ENCODE data around the gene PSTK. TPM values are rescaled to one million over a fixed set of nuclear protein-coding genes. Genes with fewer than 3 reads are reported as not detected.

The PSTK gene
- total RNA-seq, 1 experiment from 2014 or later: 4.4 TPM

DNA sequence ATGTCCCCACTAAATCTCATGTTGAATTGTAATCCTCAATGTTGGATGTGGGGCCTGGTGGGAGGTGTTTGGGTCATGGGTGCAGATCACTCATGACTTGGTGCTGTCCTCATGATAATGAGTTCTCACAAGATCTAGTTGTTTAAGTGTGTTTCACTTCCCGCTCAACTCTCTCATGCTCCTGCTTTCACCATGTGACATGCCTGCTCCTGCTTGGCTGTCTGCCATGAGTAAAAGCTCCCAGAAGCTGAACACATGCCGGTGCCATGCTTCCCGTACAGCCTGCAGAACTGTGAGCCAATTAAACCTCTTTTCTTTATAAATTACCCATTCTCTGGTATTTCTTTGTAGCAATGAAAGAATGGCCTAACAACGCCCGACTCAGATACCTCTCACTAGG is 6.2 kb upstream of the PSTK start:
- BruUV-seq (replicated peaks): no TSS peak
- no peak for DNase-seq (ENCODE audit: low read depth, low spot score)
- no peak for ATAC-seq
- intact Hi-C loops (cut with micrococcal nuclease): no loop called here
- H3K9me2 ChIP-seq (ENCODE audit: insufficient read depth): no peaks in the 10 kb centered on the region
- no peak overlapping the region for H3K4me2 ChIP-seq (ENCODE audit: low read length)
- H3K27me3 ChIP-seq (ENCODE audit: insufficient read depth, low read length): peaks cover 3% of the 10 kb centered on the region; the same call in 1 of the 2 replicates
- CTCF ChIA-PET: no interaction called here
- POLR2A ChIA-PET: no interaction called here
- H3K9ac ChIP-seq (ENCODE audit: low read length): no peak overlapping the region
- no peak overlapping the region for H2AFZ ChIP-seq (ENCODE audit: low read depth, low read length, poor library complexity, severe bottlenecking)
- RAD21 ChIA-PET (ENCODE audit: low non-redundant PET in 1 of 2, low total read pairs in 2 of 2, uncharacterized antibody in 2 of 2, unreplicated experiment in 2 of 2): no interaction called here
- no peak overlapping the region for H3K27ac ChIP-seq (ENCODE audit: low read depth, low read length)
- no peaks in the 10 kb centered on the region for H3K4me1 ChIP-seq (ENCODE audit: control insufficient read depth in 1 of 2, insufficient read depth in 2 of 2, low read length in 2 of 2)
- no peak for TF ChIP-seq SIN3A (IDR thresholded peaks at IDR 0.05; ENCODE audit: low read depth)
- no peak for TF ChIP-seq EZH2 (IDR thresholded peaks at IDR 0.05)
- no peak for TF ChIP-seq JUND (IDR thresholded peaks at IDR 0.05)
- TF ChIP-seq ELF1 (IDR thresholded peaks at IDR 0.05; ENCODE audit: borderline replicate concordance, low read depth): no peak
- no peak for TF ChIP-seq CBX3 (IDR thresholded peaks at IDR 0.05; ENCODE audit: low read depth)
- H3K4me3 ChIP-seq (replicated peaks in 1 of 2; ENCODE audit: low read depth in 1 of 2, low read length in 2 of 2): no peak overlapping the region
- H3K9me3 ChIP-seq (ENCODE audit: control insufficient read depth in 1 of 2, insufficient read depth in 1 of 2, low read depth in 1 of 2, low read length in 2 of 2): no peaks in the 10 kb centered on the region
- H4K20me1 ChIP-seq (ENCODE audit: insufficient read depth): no peaks in the 10 kb centered on the region
- H3K79me2 ChIP-seq (ENCODE audit: insufficient read depth, low read length): no peaks in the 10 kb centered on the region
- no peaks in the 10 kb centered on the region for H3K36me3 ChIP-seq (ENCODE audit: control insufficient read depth in 1 of 2, insufficient read depth in 2 of 2, low read length in 2 of 2)

DNA sequence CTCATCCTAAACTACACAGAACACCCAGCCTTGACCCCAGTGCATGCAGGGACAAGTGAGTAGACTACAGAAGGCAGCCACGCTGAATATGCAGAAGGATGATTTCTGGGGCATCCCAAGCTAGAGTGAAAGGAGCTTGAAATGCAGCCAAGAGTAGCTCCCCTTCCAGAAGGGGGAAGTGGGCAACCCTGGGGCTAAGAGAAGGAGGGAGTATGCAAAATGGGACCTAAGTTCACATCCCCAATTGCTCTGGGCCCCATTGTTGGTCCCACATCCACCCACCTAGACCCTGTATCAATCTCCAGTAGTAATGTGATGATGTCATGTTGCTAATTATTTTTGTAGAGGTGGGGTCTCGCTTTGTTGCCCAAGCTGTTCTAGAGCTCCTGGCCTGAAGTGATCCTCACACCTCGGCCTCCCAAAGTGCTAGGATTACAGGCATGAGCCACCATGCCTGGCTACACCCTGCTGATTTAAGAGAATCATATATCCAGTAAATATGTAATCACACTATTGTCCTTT is 5.6 kb upstream of the PSTK start:
- Histone ChIP-seq H2AFZ (ENCODE audit: low read depth, low read length, poor library complexity, severe bottlenecking) (no peak overlapping the region), H3K27ac (ENCODE audit: low read depth, low read length) (no peak overlapping the region), H3K27me3 (ENCODE audit: insufficient read depth, low read length) (peaks cover 3% of the 10 kb centered on the region; the same call in 1 of the 2 replicates), H4K20me1 (ENCODE audit: insufficient read depth) (no peaks in the 10 kb centered on the region), H3K4me3 (replicated peaks in 1 of 2; ENCODE audit: low read depth in 1 of 2, low read length in 2 of 2) (no peak overlapping the region), H3K9me3 (ENCODE audit: control insufficient read depth in 1 of 2, insufficient read depth in 1 of 2, low read depth in 1 of 2, low read length in 2 of 2) (no peaks in the 10 kb centered on the region), H3K36me3 (ENCODE audit: control insufficient read depth in 1 of 2, insufficient read depth in 2 of 2, low read length in 2 of 2) (no peaks in the 10 kb centered on the region), H3K9me2 (ENCODE audit: insufficient read depth) (no peaks in the 10 kb centered on the region), H3K4me2 (ENCODE audit: low read length) (no peak overlapping the region), H3K4me1 (ENCODE audit: control insufficient read depth in 1 of 2, insufficient read depth in 2 of 2, low read length in 2 of 2) (no peaks in the 10 kb centered on the region; a peak in 1 of 4 replicates), H3K9ac (ENCODE audit: low read length) (no peak overlapping the region), H3K79me2 (ENCODE audit: insufficient read depth, low read length) (no peaks in the 10 kb centered on the region)
- CTCF ChIA-PET: no interaction called here
- BruUV-seq (replicated peaks): no TSS peak
- TF ChIP-seq, protein P1, sequence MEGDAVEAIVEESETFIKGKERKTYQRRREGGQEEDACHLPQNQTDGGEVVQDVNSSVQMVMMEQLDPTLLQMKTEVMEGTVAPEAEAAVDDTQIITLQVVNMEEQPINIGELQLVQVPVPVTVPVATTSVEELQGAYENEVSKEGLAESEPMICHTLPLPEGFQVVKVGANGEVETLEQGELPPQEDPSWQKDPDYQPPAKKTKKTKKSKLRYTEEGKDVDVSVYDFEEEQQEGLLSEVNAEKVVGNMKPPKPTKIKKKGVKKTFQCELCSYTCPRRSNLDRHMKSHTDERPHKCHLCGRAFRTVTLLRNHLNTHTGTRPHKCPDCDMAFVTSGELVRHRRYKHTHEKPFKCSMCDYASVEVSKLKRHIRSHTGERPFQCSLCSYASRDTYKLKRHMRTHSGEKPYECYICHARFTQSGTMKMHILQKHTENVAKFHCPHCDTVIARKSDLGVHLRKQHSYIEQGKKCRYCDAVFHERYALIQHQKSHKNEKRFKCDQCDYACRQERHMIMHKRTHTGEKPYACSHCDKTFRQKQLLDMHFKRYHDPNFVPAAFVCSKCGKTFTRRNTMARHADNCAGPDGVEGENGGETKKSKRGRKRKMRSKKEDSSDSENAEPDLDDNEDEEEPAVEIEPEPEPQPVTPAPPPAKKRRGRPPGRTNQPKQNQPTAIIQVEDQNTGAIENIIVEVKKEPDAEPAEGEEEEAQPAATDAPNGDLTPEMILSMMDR (IDR thresholded peaks at IDR 0.05 in 2 of 3, conservative IDR thresholded peaks at IDR 0.05 in 1 of 3; ENCODE audit: borderline replicate concordance in 1 of 3, insufficient read depth in 1 of 3, low read depth in 2 of 3, low read length in 2 of 3): no peak
- intact Hi-C loops (cut with micrococcal nuclease): loop anchor here (1.0 kb wide), 1 partner anchor 13 kb away; no protein-coding TSS in a partner anchor
- no peak for ATAC-seq
- POLR2A ChIA-PET: no interaction called here
- no peak for DNase-seq (ENCODE audit: low read depth, low spot score)
- RAD21 ChIA-PET (ENCODE audit: low non-redundant PET in 1 of 2, low total read pairs in 2 of 2, uncharacterized antibody in 2 of 2, unreplicated experiment in 2 of 2): no interaction called here
